ENCODE measurements around the gene SFXN5. TPM values are rescaled to one million over a fixed set of nuclear protein-coding genes. Genes with fewer than 3 reads are reported as not detected.

SFXN5 gene
- total and polyA plus RNA-seq, 7 donors, result 5.1 to 17.1 (median 12.2) TPM

- Histone ChIP-seq H3K27me3 (ENCODE audit: insufficient read depth in 3 of 3, low read length in 2 of 3) (peaks cover 0 to 25% (median 6%) of the 10 kb centered on the region in 3 donors), H3K9me3 (no peaks in the 10 kb centered on the region), H3K36me3 (ENCODE audit: insufficient read depth in 1 of 2, low read depth in 1 of 2) (peaks cover 0 to 8% of the 10 kb centered on the region in 2 donors), H3K27ac (no peak overlapping the region), H3K4me3 (no peak overlapping the region), H3K4me1 (peaks cover 5% of the 10 kb centered on the region)
- no peak for ATAC-seq
- no peak for TF ChIP-seq CTCF (IDR thresholded peaks at IDR 0.05)
- 79 to 86% (median 81%) methylated on average over 4 of the region's 4 CpGs for whole genome bisulfite sequencing, 3 donors
- no peak for DNase-seq
- intact Hi-C loops (cut with DNase I), result loop anchor here in 1 of 2 donors (10.0 kb wide), 1 partner anchor 278 kb away; no protein-coding TSS in a partner anchor
Observed at GRCh38 chr2:72896446-72896845, 175.1 kb downstream of the SFXN5 start.

DNA sequence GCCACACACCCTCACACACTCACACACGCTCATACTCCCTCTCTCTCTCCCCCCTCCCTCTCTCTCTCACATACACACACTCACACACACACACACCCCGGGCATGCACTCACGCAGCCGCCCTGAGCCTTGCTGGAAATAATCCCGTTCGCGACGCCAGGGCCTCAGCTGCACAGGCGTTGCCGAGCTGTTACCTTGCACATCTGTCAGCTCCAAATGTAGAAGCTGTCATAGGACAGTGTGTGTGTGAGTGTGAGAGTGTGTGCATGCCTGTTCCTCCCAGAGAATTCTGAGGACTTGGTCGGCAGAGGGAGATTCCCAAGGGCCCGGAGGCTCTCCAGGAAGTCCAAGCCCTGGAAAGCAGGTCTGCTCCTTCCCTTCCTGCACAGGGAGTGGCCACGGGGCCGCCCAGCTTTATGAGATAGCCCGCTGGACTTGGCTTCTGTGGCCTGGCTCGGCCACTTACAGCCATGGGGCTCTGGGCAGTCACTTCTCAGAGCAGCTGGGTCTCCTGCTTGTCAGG is 175.7 kb downstream of the SFXN5 start:
- Histone ChIP-seq H3K4me3 (no peak overlapping the region), H3K27ac (no peak overlapping the region), H3K27me3 (ENCODE audit: insufficient read depth in 3 of 3, low read length in 2 of 3) (peaks cover 0 to 25% (median 6%) of the 10 kb centered on the region in 3 donors), H3K36me3 (ENCODE audit: insufficient read depth in 1 of 2, low read depth in 1 of 2) (peaks cover 0 to 12% of the 10 kb centered on the region in 2 donors), H3K4me1 (peaks cover 5% of the 10 kb centered on the region), H3K9me3 (no peaks in the 10 kb centered on the region)
- intact Hi-C loops (cut with DNase I), result loop anchor here in 1 of 2 donors (10.0 kb wide), 1 partner anchor 279 kb away; no protein-coding TSS in a partner anchor
- TF ChIP-seq CTCF (IDR thresholded peaks at IDR 0.05), result no peak
- ATAC-seq (peak in 3 of 4 donors; percentile 19 to 59 (median 50)), DNase-seq (peak in 1 of 2 donors; percentile 21)
- 4 to 6% (median 5%) methylated on average over 16 of the region's 16 CpGs for WGBS, 3 donors

- no peaks in the 10 kb centered on the region for H3K9me3 ChIP-seq
- no peak overlapping the region for H3K27ac ChIP-seq
- DNase-seq (no peak), ATAC-seq (no peak)
- H3K4me3 ChIP-seq, result no peak overlapping the region
- peaks cover 5% of the 10 kb centered on the region for H3K4me1 ChIP-seq
- WGBS, 3 donors, result 7 to 10% (median 7%) methylated on average over 4 of the region's 4 CpGs
- no peak for TF ChIP-seq CTCF (IDR thresholded peaks at IDR 0.05)
- peaks cover 0 to 25% (median 4%) of the 10 kb centered on the region in 3 donors for H3K27me3 ChIP-seq (ENCODE audit: insufficient read depth in 3 of 3, low read length in 2 of 3)
- intact Hi-C loops (cut with DNase I), result loop anchor here in 1 of 2 donors (10.0 kb wide), 1 partner anchor 280 kb away; no protein-coding TSS in a partner anchor
- H3K36me3 ChIP-seq (ENCODE audit: insufficient read depth in 1 of 2, low read depth in 1 of 2), result peaks cover 0 to 12% of the 10 kb centered on the region in 2 donors
Observed at GRCh38 chr2:72895154-72895553, 176.4 kb downstream of the SFXN5 start.

DNA sequence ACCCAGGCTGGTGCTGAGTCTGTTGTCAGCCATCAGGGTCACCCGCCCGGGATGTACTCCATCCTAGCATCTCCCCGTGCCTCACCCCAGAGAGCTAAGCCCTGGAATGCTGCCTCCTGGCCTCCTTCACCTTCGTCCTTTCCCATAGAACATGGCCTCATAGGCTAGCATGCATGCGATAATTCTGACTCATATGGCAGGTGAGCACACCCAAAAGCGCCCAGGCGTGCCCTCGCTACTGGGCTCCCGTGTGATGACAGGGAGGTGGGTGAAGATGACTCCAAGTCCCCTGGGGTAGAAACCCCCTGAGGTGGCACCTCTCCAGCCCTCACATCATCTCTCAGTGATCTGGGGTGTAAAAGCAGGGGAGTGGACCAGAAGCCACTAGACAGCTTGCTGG is 177.0 kb downstream of the SFXN5 start:
- H3K27me3 ChIP-seq (ENCODE audit: insufficient read depth in 3 of 3, low read length in 2 of 3), result peaks cover 0 to 25% (median 4%) of the 10 kb centered on the region in 3 donors

More for the DNA sequence above, 177.0 kb downstream of the SFXN5 start:
- Histone ChIP-seq H3K4me3 (no peak overlapping the region), H3K27ac (no peak overlapping the region), H3K4me1 (peaks cover 5% of the 10 kb centered on the region), H3K9me3 (no peaks in the 10 kb centered on the region), H3K36me3 (ENCODE audit: insufficient read depth in 1 of 2, low read depth in 1 of 2) (peaks cover 0 to 12% of the 10 kb centered on the region in 2 donors)
- ATAC-seq, result no peak
- no peak for TF ChIP-seq CTCF (IDR thresholded peaks at IDR 0.05)
- intact Hi-C loops (cut with DNase I), result loop anchor here (5.0 to 10.0 kb wide), 3 partner anchors 78 to 280 kb away; no protein-coding TSS in a partner anchor
- DNase-seq, result no peak
- WGBS, 3 donors, result 84 to 95% (median 91%) methylated on average over 9 of the region's 9 CpGs

Measured in psoas muscle (tissue), 8 donors.